ENCODE measurements around the gene SLC7A4. TPM values are rescaled to one million over a fixed set of nuclear protein-coding genes. Genes with fewer than 3 reads are reported as not detected.
"Not testable (repeated sequence)": the region's sequence is repeated elsewhere in the genome, so short reads cannot be mapped to it uniquely, and the experiment has no call there.

Gene SLC7A4
- total RNA-seq, 1 donor: 0.36 TPM

DNA sequence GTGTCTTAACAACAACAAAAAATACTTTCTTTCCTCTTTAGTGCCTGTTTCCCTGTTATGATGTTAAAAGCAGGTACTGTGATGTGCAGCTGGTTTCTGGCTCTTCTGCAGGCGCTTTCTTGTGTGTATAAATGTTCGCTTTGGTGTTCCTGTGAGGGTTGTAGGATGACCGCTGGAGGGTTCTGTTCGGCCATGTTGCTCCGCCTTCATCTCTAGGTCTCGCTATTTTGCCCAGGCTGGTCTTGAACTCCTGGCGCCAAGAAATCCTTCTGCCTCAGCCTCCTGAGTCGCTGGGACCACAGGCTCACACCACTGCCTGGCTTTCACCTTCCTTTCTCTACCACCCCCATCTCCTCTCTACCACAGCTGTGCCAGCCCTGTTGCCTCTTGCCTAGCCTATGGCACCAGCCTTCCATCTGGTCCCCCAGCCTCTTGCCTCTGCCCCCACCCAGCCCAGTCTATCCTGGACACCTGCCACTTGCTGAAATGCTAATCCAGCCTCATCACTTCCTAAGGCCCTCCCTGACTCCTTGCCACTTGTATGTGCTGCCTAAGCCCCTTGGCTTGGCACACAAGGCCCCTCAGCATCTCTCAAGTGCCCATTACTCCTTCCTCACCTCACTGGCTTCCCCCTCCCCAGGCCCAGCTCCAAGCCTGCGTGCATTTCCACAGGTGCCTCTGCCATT lies 18.9 kb upstream of the SLC7A4 start:
- H3K79me2 ChIP-seq (ENCODE audit: insufficient read depth, low read length): no peaks in the 10 kb centered on the region
- H3K4me1 ChIP-seq (ENCODE audit: insufficient read depth, low read length): peaks cover under 1% of the 10 kb centered on the region
- no peaks in the 10 kb centered on the region for H4K20me1 ChIP-seq (ENCODE audit: insufficient read depth, low read length)
- peaks cover 7% of the 10 kb centered on the region for H3K27me3 ChIP-seq (ENCODE audit: insufficient read depth, low read length)
- H2AFZ ChIP-seq (ENCODE audit: low read length): no peak overlapping the region
- no peak for DNase-seq (ENCODE audit: insufficient read length, low spot score, missing footprints)
- H3K36me3 ChIP-seq (ENCODE audit: insufficient read depth, low read length): no peaks in the 10 kb centered on the region
- no peaks in the 10 kb centered on the region for H3K9me3 ChIP-seq (ENCODE audit: low read depth, low read length)
- TF ChIP-seq, protein P1, sequence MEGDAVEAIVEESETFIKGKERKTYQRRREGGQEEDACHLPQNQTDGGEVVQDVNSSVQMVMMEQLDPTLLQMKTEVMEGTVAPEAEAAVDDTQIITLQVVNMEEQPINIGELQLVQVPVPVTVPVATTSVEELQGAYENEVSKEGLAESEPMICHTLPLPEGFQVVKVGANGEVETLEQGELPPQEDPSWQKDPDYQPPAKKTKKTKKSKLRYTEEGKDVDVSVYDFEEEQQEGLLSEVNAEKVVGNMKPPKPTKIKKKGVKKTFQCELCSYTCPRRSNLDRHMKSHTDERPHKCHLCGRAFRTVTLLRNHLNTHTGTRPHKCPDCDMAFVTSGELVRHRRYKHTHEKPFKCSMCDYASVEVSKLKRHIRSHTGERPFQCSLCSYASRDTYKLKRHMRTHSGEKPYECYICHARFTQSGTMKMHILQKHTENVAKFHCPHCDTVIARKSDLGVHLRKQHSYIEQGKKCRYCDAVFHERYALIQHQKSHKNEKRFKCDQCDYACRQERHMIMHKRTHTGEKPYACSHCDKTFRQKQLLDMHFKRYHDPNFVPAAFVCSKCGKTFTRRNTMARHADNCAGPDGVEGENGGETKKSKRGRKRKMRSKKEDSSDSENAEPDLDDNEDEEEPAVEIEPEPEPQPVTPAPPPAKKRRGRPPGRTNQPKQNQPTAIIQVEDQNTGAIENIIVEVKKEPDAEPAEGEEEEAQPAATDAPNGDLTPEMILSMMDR (IDR thresholded peaks at IDR 0.05; ENCODE audit: extremely low read depth, low read depth, low read length): no peak
- no peak overlapping the region for H3K4me3 ChIP-seq (ENCODE audit: insufficient read depth, low read length)
- H3K27ac ChIP-seq (ENCODE audit: low read depth, low read length): no peak overlapping the region
- H3K4me2 ChIP-seq (ENCODE audit: insufficient read depth, low read length): no peak overlapping the region

DNA sequence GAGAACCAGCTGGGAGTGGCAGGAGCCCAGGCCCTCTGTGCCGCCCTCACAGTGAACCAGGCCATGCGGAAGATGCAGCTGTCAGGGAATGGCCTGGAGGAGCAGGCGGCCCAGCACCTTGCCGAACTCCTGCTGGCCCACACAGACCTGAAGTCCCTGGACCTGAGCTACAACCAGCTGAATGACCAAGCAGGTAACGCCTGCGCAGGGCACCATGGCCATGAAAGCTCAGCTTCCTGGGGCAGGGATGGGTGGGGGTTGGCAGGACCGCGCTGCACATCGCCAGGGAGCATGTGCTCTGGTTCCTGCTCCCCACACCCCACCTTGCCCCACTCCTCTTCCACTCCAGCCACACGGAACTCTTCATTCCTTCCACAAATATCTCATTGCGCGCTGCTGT lies 16.6 kb upstream of the SLC7A4 start:
- H3K4me1 ChIP-seq (ENCODE audit: insufficient read depth, low read length): peaks cover 20% of the 10 kb centered on the region
- DNase-seq (ENCODE audit: insufficient read length, low spot score, missing footprints); H3K27me3 ChIP-seq (ENCODE audit: insufficient read depth, low read length); H4K20me1 ChIP-seq (ENCODE audit: insufficient read depth, low read length); H3K79me2 ChIP-seq (ENCODE audit: insufficient read depth, low read length); H3K4me3 ChIP-seq (ENCODE audit: insufficient read depth, low read length); H3K36me3 ChIP-seq (ENCODE audit: insufficient read depth, low read length); H3K27ac ChIP-seq (ENCODE audit: low read depth, low read length); H2AFZ ChIP-seq (ENCODE audit: low read length); H3K4me2 ChIP-seq (ENCODE audit: insufficient read depth, low read length); H3K9me3 ChIP-seq (ENCODE audit: low read depth, low read length): not testable (repeated sequence)

DNA sequence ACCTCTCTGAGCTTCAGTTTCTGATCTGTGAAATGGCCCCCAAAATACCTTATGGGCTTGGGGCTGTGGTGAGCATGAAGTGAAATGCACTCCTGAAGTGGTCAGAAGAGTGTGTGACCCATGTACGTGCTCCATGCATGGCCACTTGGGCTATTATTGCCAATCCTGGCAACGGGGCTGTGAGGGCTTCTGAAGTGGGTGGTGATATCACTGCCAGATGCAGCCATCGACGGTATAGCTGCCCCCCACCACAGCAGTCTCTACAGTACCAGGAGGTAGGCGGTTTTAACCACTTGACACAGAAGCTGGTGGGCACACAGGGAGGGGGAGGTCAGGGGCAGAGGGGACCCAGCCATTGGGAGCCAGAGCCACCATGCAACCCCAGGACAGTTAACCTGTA lies 16.1 kb upstream of the SLC7A4 start:
- H3K36me3 ChIP-seq (ENCODE audit: insufficient read depth, low read length); H3K9me3 ChIP-seq (ENCODE audit: low read depth, low read length); H4K20me1 ChIP-seq (ENCODE audit: insufficient read depth, low read length): not testable (repeated sequence)

DNA sequence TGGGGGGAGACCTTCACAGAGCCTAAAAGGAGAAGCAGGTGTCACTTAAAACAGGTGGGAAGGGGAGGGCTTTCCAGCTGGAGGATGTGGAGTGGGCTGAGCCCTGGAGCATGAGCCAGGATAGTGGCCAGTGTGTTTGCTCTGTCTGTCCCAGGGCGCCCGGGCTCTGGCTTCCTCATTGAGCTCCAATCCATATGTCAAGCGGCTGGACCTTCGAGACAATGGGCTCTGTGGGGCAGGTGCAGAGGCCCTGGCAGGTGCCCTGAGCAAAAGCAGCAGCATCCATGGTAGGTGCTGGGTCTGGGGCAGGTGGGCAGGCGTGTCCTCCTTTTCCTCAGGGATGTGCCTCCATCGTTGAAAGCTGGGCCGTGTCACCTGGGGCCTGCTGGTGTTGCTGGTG lies 15.4 kb upstream of the SLC7A4 start:
- no peak overlapping the region for H3K4me3 ChIP-seq (ENCODE audit: insufficient read depth, low read length)
- H3K9me3 ChIP-seq (ENCODE audit: low read depth, low read length): no peaks in the 10 kb centered on the region
- no peaks in the 10 kb centered on the region for H3K36me3 ChIP-seq (ENCODE audit: insufficient read depth, low read length)
- no peaks in the 10 kb centered on the region for H4K20me1 ChIP-seq (ENCODE audit: insufficient read depth, low read length)
- TF ChIP-seq, protein P1 (IDR thresholded peaks at IDR 0.05; ENCODE audit: extremely low read depth, low read depth, low read length): no peak
- no peaks in the 10 kb centered on the region for H3K79me2 ChIP-seq (ENCODE audit: insufficient read depth, low read length)
- H3K4me2 ChIP-seq (ENCODE audit: insufficient read depth, low read length): no peak overlapping the region
- no peaks in the 10 kb centered on the region for H3K27me3 ChIP-seq (ENCODE audit: insufficient read depth, low read length)
- no peak overlapping the region for H2AFZ ChIP-seq (ENCODE audit: low read length)
- DNase-seq (ENCODE audit: insufficient read length, low spot score, missing footprints): no peak
- H3K4me1 ChIP-seq (ENCODE audit: insufficient read depth, low read length): peaks cover 32% of the 10 kb centered on the region
- H3K27ac ChIP-seq (ENCODE audit: low read depth, low read length): no peak overlapping the region

More for the DNA sequence above, 16.1 kb upstream of the SLC7A4 start:
- not testable (repeated sequence) for H3K27ac ChIP-seq (ENCODE audit: low read depth, low read length); H3K4me3 ChIP-seq (ENCODE audit: insufficient read depth, low read length); H3K4me2 ChIP-seq (ENCODE audit: insufficient read depth, low read length); H3K79me2 ChIP-seq (ENCODE audit: insufficient read depth, low read length); H3K27me3 ChIP-seq (ENCODE audit: insufficient read depth, low read length); H2AFZ ChIP-seq (ENCODE audit: low read length)
- H3K4me1 ChIP-seq (ENCODE audit: insufficient read depth, low read length): peaks cover 25% of the 10 kb centered on the region
- peak; percentile 65 for DNase-seq (ENCODE audit: insufficient read length, low spot score, missing footprints)

DNA sequence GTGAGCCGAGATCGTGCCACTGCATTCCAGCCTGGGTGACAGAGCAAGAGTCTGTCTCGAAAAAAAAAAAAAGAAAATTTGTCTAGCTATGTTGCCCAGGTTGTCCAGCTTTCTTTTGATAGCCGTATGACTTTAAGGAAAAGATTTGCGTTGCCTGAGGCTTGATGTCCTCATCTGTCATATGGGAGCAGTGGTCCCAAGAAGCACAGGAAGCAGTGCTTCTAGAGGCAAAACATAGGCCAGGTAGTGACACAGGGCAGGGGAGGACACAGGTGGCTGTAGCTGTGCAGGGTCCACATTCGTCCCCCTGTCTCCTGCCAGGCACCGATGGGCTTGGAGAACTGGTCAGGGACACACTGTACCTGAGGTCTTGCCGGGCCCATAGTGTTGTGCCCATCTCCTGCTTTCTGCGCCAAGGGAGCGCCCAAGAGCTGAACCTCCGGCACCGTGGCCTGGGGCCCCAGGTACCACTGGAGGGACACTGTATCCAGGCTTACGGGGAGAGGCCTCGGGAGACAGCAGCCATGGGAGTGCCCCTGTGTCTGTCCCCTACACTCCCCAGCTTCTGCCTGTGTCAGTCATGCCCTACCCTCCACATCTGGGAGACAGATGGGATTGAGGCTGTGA lies 14.8 kb upstream of the SLC7A4 start:
- TF ChIP-seq, protein P1 (IDR thresholded peaks at IDR 0.05; ENCODE audit: extremely low read depth, low read depth, low read length): no peak
- Histone ChIP-seq H3K79me2 (ENCODE audit: insufficient read depth, low read length) (no peaks in the 10 kb centered on the region), H3K4me3 (ENCODE audit: insufficient read depth, low read length) (no peak overlapping the region), H3K4me1 (ENCODE audit: insufficient read depth, low read length) (peaks cover 38% of the 10 kb centered on the region), H3K27me3 (ENCODE audit: insufficient read depth, low read length) (no peaks in the 10 kb centered on the region), H3K36me3 (ENCODE audit: insufficient read depth, low read length) (no peaks in the 10 kb centered on the region), H2AFZ (ENCODE audit: low read length) (no peak overlapping the region), H3K4me2 (ENCODE audit: insufficient read depth, low read length) (no peak overlapping the region), H4K20me1 (ENCODE audit: insufficient read depth, low read length) (no peaks in the 10 kb centered on the region), H3K9me3 (ENCODE audit: low read depth, low read length) (no peaks in the 10 kb centered on the region), H3K27ac (ENCODE audit: low read depth, low read length) (no peak overlapping the region)
- DNase-seq (ENCODE audit: insufficient read length, low spot score, missing footprints): no peak
